B cell (primary cell): ENCODE results near the gene ALDH3B1. TPM values are rescaled to one million over a fixed set of nuclear protein-coding genes. Genes with fewer than 3 reads are reported as not detected.

ENCODE experiments used
- ATAC-seq: fragments of 200-7000 bp; cut with Tn5 transposase; one replicate; pipeline ENCODE4 v1.10.0; 2021; ENCODE audit warnings: low read depth, mild to moderate bottlenecking, moderate number of reproducible peaks, moderate library complexity
- CTCF ChIA-PET: fragments of 350-600 bp; sonication (Branson Sonifier 250); formaldehyde crosslinking; loops from one replicate; lab custom pipeline; 2021; ENCODE audit warnings: antibody characterized with exemption, inconsistent platforms; lab: Charles Lee
- POLR2A ChIA-PET: fragments of 350-600 bp; sonication (Branson Sonifier 250); formaldehyde crosslinking; loops from one replicate; lab custom pipeline; 2021; ENCODE audit warnings: antibody characterized with exemption; lab: Charles Lee
- DNase-seq: peaks from one replicate; pipeline ENCODE4 v3.0.0; 2013
- H2AFZ ChIP-seq: 2 replicates; pipeline ENCODE4 v1.6.1; 2012; ENCODE audit warnings: mild to moderate bottlenecking, low read depth, low read length; ENCODE audit not compliant: insufficient read depth, poor library complexity, severe bottlenecking
- H3K27ac ChIP-seq, 2 donors: 1 replicate in 1 of 2; 2 replicates in 1 of 2; pipeline ENCODE4 v1.5.1; 2012 to 2013; ENCODE audit warnings: low read length in 2 of 2, mild to moderate bottlenecking in 2 of 2, moderate library complexity in 1 of 2
- H3K27me3 ChIP-seq, 4 experiments: fragments of 200-600 bp in 1 of 4; sonication (generic) in 1 of 4; replicated peaks in 1 of 4; 1 replicate in 2 of 4; 2 replicates in 2 of 4; pipeline versions ENCODE4 v1.6.1 to v1.7.0; 2013 to 2016; ENCODE audit warnings: low read length in 3 of 4, mild to moderate bottlenecking in 2 of 4, mixed read lengths in 1 of 4, moderate library complexity in 1 of 4; ENCODE audit not compliant: insufficient read depth in 4 of 4, control insufficient read depth in 3 of 4; ENCODE audit errors: control extremely low read depth in 1 of 4
- H3K36me3 ChIP-seq, 2 experiments: replicated peaks in 1 of 2; 1 replicate in 1 of 2; 2 replicates in 1 of 2; pipeline versions ENCODE4 v1.6.1 to v1.7.1; 2013; ENCODE audit warnings: low read length in 1 of 2; ENCODE audit not compliant: insufficient read depth in 2 of 2, control insufficient read depth in 1 of 2; ENCODE audit errors: control extremely low read depth in 1 of 2, extremely low read depth in 1 of 2
- H3K4me1 ChIP-seq, 2 donors: fragments of 200-600 bp in 1 of 2; sonication (generic) in 1 of 2; 1 replicate in 1 of 2; 2 replicates in 1 of 2; pipeline versions ENCODE4 v1.5.1 to v1.6.1; 2013 to 2017; ENCODE audit warnings: low read length in 2 of 2; ENCODE audit not compliant: control insufficient read depth in 2 of 2, insufficient read depth in 2 of 2
- H3K4me2 ChIP-seq: replicated peaks from 2 replicates; pipeline ENCODE3; 2012; ENCODE audit warnings: mild to moderate bottlenecking, low read depth, low read length; ENCODE audit not compliant: poor library complexity, severe bottlenecking
- H3K4me3 ChIP-seq, 5 experiments: fragments of 200-600 bp in 1 of 5; sonication (generic) in 1 of 5; 1 replicate in 3 of 5; 2 replicates in 2 of 5; pipeline versions ENCODE4 v1.5.1 to v1.7.0; 2011 to 2016; ENCODE audit warnings: low read length in 4 of 5, mild to moderate bottlenecking in 4 of 5, low read depth in 2 of 5, control low read depth in 1 of 5, moderate library complexity in 1 of 5; ENCODE audit not compliant: insufficient read depth in 1 of 5; ENCODE audit errors: control extremely low read depth in 1 of 5, extremely low read depth in 1 of 5
- H3K79me2 ChIP-seq: fragments of 200-600 bp; sonication (generic); one replicate; pipeline ENCODE4 v1.6.0; 2016; ENCODE audit warnings: low read length; ENCODE audit not compliant: control insufficient read depth, insufficient read depth
- H3K9ac ChIP-seq: fragments of 200-600 bp; sonication (generic); 2 replicates; pipeline ENCODE4 v1.6.1; 2017; ENCODE audit warnings: mild to moderate bottlenecking, low read length, moderate library complexity
- H3K9me3 ChIP-seq, 3 donors: one replicate each; pipeline versions ENCODE4 v1.6.1 to v1.7.1; 2013; ENCODE audit warnings: low read length in 2 of 3; ENCODE audit not compliant: control insufficient read depth in 2 of 3, insufficient read depth in 1 of 3; ENCODE audit errors: control extremely low read depth in 1 of 3
- H4K20me1 ChIP-seq: 2 replicates; pipeline ENCODE4 v1.6.0; 2012; ENCODE audit warnings: mild to moderate bottlenecking, low read length; ENCODE audit not compliant: insufficient read depth, control insufficient read depth, poor library complexity, severe bottlenecking
- H3K27ac Mint-ChIP-seq: one replicate; pipeline ENCODE4 v1.8.0; 2021; ENCODE audit warnings: mixed read lengths
- H3K27me3 Mint-ChIP-seq: one replicate; pipeline ENCODE4 v1.8.0; 2021; ENCODE audit warnings: mixed read lengths
- H3K4me1 Mint-ChIP-seq: one replicate; pipeline ENCODE4 v1.8.0; 2021; ENCODE audit warnings: mixed read lengths
- H3K4me3 Mint-ChIP-seq: one replicate; pipeline ENCODE4 v1.8.0; 2021; ENCODE audit warnings: mixed read lengths
- H3K9me3 Mint-ChIP-seq: one replicate; pipeline ENCODE4 v1.8.0; 2022; ENCODE audit warnings: mixed read lengths; ENCODE audit not compliant: insufficient read depth
- EZH2 ChIP-seq: IDR thresholded peaks from 2 replicates; pipeline ENCODE4 v1.6.1; 2012; ENCODE audit warnings: borderline replicate concordance, low read depth, mild to moderate bottlenecking, moderate library complexity, low read length; ENCODE audit not compliant: insufficient read depth, poor library complexity, severe bottlenecking
- WGBS: methylation state at CpG from one replicate; pipeline ENCODE4 v1.1.5; 2013; ENCODE audit warnings: missing lambda C conversion rate; ENCODE audit not compliant: insufficient coverage; 5-methylcytosine and 5-hydroxymethylcytosine counted together
- intact Hi-C: fragments of 100-400 bp; cut with micrococcal nuclease; formaldehyde crosslinking; loops from one replicate; pipeline ENCODE4 v1.10.0; 2022
- polyA plus RNA-seq: library from polyadenylated mRNA; depleted of rRNA; stranded (reverse); fragments of >200 nt; gene quantifications from 2 replicates; pipeline ENCODE4 v1.2.3, GENCODE V29; 2012
- total RNA-seq, 2 donors: library from RNA; stranded (reverse); fragments of 120-200 nt in 1 of 2; gene quantifications; 1 replicate in 1 of 2; 2 replicates in 1 of 2; pipeline versions ENCODE4 v1.2.3 to v1.2.4, GENCODE V29; 2013 to 2022
- TF ChIP-seq, protein P1 (sequence below): fragments of 200-600 bp; IDR thresholded peaks from one replicate; pipeline ENCODE4 v1.8.0; 2022; ENCODE audit warnings: antibody characterized with exemption, mild to moderate bottlenecking

ALDH3B1 gene
- total and polyA plus RNA-seq, 2 donors (not counting 1 experiment from before 2014, with no cell fraction given): 0.81 TPM

DNA sequence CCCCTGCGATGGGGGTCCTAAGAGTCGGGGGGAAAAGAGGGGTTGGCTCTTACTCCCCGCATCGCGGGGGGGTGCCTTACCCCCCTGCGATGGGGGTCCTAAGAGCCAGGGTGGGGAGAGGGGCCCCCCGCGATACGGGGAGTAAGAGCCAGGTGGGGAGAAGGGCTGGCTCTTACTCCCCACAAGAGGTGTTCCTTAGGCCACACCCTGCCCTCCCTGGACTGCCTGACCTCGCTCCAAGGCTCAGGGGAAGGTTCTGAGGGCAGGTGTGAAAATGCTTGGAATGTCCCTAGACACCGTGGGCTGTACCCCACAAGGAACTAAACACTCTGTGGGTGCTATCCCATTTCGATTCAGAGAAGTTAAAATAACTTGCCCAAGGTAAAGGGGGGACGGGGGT, 14.1 kb upstream of the ALDH3B1 start:
- peaks cover 44 to 72% of the 10 kb centered on the region in 2 donors for H3K4me1 ChIP-seq
- no peak overlapping the region for H3K4me2 ChIP-seq
- H3K4me3 Mint-ChIP-seq: no peak overlapping the region
- ATAC-seq: no peak
- peaks cover 62% of the 10 kb centered on the region for H4K20me1 ChIP-seq
- no peak overlapping the region for H3K27ac Mint-ChIP-seq
- H3K27ac ChIP-seq: no peak overlapping the region
- ChIA-PET POLR2A (no interaction called here), CTCF (no interaction called here)
- no peaks in the 10 kb centered on the region for H3K9me3 Mint-ChIP-seq
- H3K27me3 Mint-ChIP-seq: no peaks in the 10 kb centered on the region
- no peak overlapping the region for H3K4me3 ChIP-seq
- intact Hi-C loops: no loop called here
- no peak overlapping the region for H3K9ac ChIP-seq
- DNase-seq: peak; percentile 8
- peaks cover 0 to under 1% (median 0%) of the 10 kb centered on the region in 3 donors for H3K9me3 ChIP-seq
- TF ChIP-seq, protein P1, sequence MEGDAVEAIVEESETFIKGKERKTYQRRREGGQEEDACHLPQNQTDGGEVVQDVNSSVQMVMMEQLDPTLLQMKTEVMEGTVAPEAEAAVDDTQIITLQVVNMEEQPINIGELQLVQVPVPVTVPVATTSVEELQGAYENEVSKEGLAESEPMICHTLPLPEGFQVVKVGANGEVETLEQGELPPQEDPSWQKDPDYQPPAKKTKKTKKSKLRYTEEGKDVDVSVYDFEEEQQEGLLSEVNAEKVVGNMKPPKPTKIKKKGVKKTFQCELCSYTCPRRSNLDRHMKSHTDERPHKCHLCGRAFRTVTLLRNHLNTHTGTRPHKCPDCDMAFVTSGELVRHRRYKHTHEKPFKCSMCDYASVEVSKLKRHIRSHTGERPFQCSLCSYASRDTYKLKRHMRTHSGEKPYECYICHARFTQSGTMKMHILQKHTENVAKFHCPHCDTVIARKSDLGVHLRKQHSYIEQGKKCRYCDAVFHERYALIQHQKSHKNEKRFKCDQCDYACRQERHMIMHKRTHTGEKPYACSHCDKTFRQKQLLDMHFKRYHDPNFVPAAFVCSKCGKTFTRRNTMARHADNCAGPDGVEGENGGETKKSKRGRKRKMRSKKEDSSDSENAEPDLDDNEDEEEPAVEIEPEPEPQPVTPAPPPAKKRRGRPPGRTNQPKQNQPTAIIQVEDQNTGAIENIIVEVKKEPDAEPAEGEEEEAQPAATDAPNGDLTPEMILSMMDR: no peak
- TF ChIP-seq EZH2: no peak
- peaks cover 45% of the 10 kb centered on the region for H3K4me1 Mint-ChIP-seq
- peaks cover 5 to 58% of the 10 kb centered on the region in 2 experiments for H3K36me3 ChIP-seq
- WGBS: 78% methylated on average over 1 of the region's 13 CpGs
- H3K27me3 ChIP-seq: no peaks in the 10 kb centered on the region
- no peak overlapping the region for H2AFZ ChIP-seq
- H3K79me2 ChIP-seq: peaks cover 50% of the 10 kb centered on the region

DNA sequence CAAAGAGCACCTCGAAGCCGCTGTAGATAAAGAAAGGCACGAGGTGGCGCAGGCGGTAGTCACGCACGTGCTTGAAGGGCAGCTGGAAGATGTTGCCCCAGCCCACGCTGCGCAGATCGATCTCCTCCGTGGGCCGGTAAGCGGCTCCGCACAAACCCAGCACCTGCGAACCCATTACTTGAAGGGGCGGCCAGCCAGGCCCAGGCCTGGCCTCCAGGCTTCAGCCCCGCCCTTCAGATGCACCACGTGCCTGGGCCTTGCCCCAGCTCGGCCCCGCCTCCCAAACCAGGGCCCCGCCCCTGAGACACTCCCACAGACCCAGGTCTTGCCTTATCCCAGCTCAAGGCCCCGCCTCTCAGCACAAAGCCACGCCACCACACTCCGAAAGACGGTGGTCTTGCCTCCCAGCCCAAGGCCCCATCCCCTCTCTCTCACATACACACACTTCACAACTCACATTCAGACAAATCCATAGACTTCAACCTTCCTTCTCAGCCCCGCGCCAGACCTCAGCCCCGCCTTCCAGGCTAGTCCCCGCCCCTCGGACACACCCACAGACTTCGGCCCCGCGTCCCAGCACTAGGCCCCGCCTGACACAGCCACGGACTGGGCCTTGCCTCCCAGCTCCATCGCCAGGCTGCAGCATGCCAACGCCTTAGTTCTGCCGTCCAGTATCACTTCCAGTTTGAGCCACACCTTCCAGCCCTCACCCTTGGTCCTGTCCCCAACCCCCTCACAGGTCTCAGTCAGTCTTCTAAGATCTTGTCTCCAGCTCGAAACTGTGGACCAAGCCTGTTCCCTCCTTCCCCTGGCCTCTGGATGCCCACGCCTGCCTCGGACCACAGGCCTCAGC, 13.3 kb upstream of the ALDH3B1 start:
- Mint-ChIP-seq H3K4me3 (no peak overlapping the region), H3K9me3 (no peaks in the 10 kb centered on the region), H3K27me3 (no peaks in the 10 kb centered on the region), H3K27ac (peak overlapping the region; percentile 83), H3K4me1 (peaks cover 51% of the 10 kb centered on the region)
- 90% methylated on average over 39 of the region's 41 CpGs for WGBS
- TF ChIP-seq EZH2: no peak
- TF ChIP-seq, protein P1: no peak
- Histone ChIP-seq H3K36me3 (peaks cover 5 to 64% of the 10 kb centered on the region in 2 experiments), H4K20me1 (peaks cover 62% of the 10 kb centered on the region), H3K9ac (no peak overlapping the region), H3K4me3 (no peak overlapping the region), H3K4me1 (peaks cover 50 to 79% of the 10 kb centered on the region in 2 donors), H3K79me2 (peaks cover 50% of the 10 kb centered on the region), H3K27me3 (no peaks in the 10 kb centered on the region), H3K9me3 (no peaks in the 10 kb centered on the region), H3K4me2 (peak overlapping the region; percentile 25), H3K27ac (no peak overlapping the region), H2AFZ (no peak overlapping the region)
- CTCF ChIA-PET: no interaction called here
- POLR2A ChIA-PET: no interaction called here
- ATAC-seq (peak; percentile 65), DNase-seq (peak; percentile 42)
- intact Hi-C loops: no loop called here
